IMR-90 (cell line): ENCODE data around the gene CCND3. TPM values are rescaled to one million over a fixed set of nuclear protein-coding genes. Genes with fewer than 3 reads are reported as not detected.

Source experiments
- ATAC-seq: fragments of 200-7000 bp; cut with Tn5 transposase; 2 replicates; pipeline ENCODE4 v1.9.1; 2020; ENCODE audit warnings: low read depth, mild to moderate bottlenecking, moderate library complexity
- BruUV-seq: library from RNA; stranded (reverse); fragments of 400-500 nt; replicated peaks from 2 replicates; lab custom pipeline; 2021; lab: Mats Ljungman, UMichigan
- CTCF ChIA-PET: fragments of 300-600 bp; formaldehyde crosslinking; extraction: SDS; loops from one replicate; lab custom pipeline; 2021; ENCODE audit warnings: antibody characterized with exemption; lab: Yijun Ruan, JAX
- POLR2A ChIA-PET: fragments of 300-600 bp; sonication (Branson Sonifier 250); formaldehyde crosslinking; loops from one replicate; lab custom pipeline; 2022; ENCODE audit warnings: antibody characterized with exemption; ENCODE audit not compliant: unreplicated experiment; lab: Charles Lee
- DNase-seq: peaks from one replicate; pipeline ENCODE4 v3.0.0; 2013
- H2AFZ ChIP-seq: replicated peaks from 2 replicates; pipeline ENCODE3; 2013; ENCODE audit warnings: low read length, mild to moderate bottlenecking; ENCODE audit not compliant: poor library complexity
- H2AK5ac ChIP-seq: 2 replicates; pipeline ENCODE4 v1.6.1; 2013; ENCODE audit warnings: low read depth, low read length, inconsistent platforms
- H2AK9ac ChIP-seq: replicated peaks from 2 replicates; pipeline ENCODE3; 2013; ENCODE audit warnings: mild to moderate bottlenecking, low read depth, low read length, moderate library complexity; ENCODE audit not compliant: poor library complexity
- H2BK120ac ChIP-seq: 2 replicates; pipeline ENCODE4 v1.6.1; 2013; ENCODE audit warnings: low read depth, low read length, inconsistent platforms
- H2BK15ac ChIP-seq: 3 replicates; pipeline ENCODE4 v1.6.1; 2013; ENCODE audit warnings: low read depth, low read length, inconsistent platforms
- H2BK20ac ChIP-seq: 2 replicates; pipeline ENCODE4 v1.6.1; 2013; ENCODE audit warnings: low read depth, mild to moderate bottlenecking, inconsistent platforms, low read length, moderate library complexity
- H2BK5ac ChIP-seq: 2 replicates; pipeline ENCODE4 v1.6.1; 2013; ENCODE audit warnings: mild to moderate bottlenecking, low read depth, low read length, inconsistent platforms; ENCODE audit not compliant: poor library complexity, severe bottlenecking
- H3K14ac ChIP-seq: replicated peaks from 2 replicates; pipeline ENCODE4 v1.6.1; 2013; ENCODE audit warnings: low read depth, low read length, inconsistent platforms
- H3K18ac ChIP-seq: 2 replicates; pipeline ENCODE4 v1.6.1; 2013; ENCODE audit warnings: low read depth, low read length, control low read depth
- H3K23ac ChIP-seq: 2 replicates; pipeline ENCODE4 v1.6.1; 2013; ENCODE audit warnings: low read depth, low read length, inconsistent platforms
- H3K27ac ChIP-seq: 2 replicates; pipeline ENCODE4 v1.5.1; 2013; ENCODE audit warnings: mild to moderate bottlenecking, control low read depth, low read length; ENCODE audit not compliant: insufficient read depth
- H3K27me3 ChIP-seq: 2 replicates; pipeline ENCODE4 v1.6.1; 2013; ENCODE audit warnings: low read length; ENCODE audit not compliant: control insufficient read depth, insufficient read depth
- H3K36me3 ChIP-seq: 2 replicates; pipeline ENCODE4 v1.6.1; 2013; ENCODE audit warnings: low read length, mixed read lengths; ENCODE audit not compliant: control insufficient read depth, insufficient read depth
- H3K4ac ChIP-seq: 2 replicates; pipeline ENCODE4 v1.6.1; 2013; ENCODE audit warnings: low read depth, low read length, inconsistent platforms
- H3K4me1 ChIP-seq: 2 replicates; pipeline ENCODE4 v1.6.1; 2013; ENCODE audit warnings: low read length, mixed read lengths; ENCODE audit not compliant: control insufficient read depth, insufficient read depth
- H3K4me2 ChIP-seq: 2 replicates; pipeline ENCODE4 v1.6.1; 2013; ENCODE audit warnings: low read depth, mild to moderate bottlenecking, control low read depth, low read length, moderate library complexity
- H3K4me3 ChIP-seq: 2 replicates; pipeline ENCODE4 v1.5.1; 2013; ENCODE audit warnings: low read depth, mild to moderate bottlenecking, control low read depth, low read length, moderate library complexity; ENCODE audit not compliant: insufficient read depth
- H3K56ac ChIP-seq: 2 replicates; pipeline ENCODE4 v1.6.1; 2013; ENCODE audit warnings: low read length, inconsistent platforms; ENCODE audit not compliant: insufficient read depth; ENCODE audit errors: extremely low read depth
- H3K79me1 ChIP-seq, 2 experiments: 2 replicates each; pipeline ENCODE4 v1.6.1; 2013; ENCODE audit warnings: low read length in 2 of 2, inconsistent platforms in 1 of 2, low read depth in 1 of 2
- H3K9ac ChIP-seq: 2 replicates; pipeline ENCODE4 v1.6.1; 2013; ENCODE audit warnings: low read depth, low read length, control low read depth
- H3K9me1 ChIP-seq: 2 replicates; pipeline ENCODE4 v1.6.1; 2013; ENCODE audit warnings: low read length, inconsistent platforms; ENCODE audit not compliant: insufficient read depth
- H3K9me3 ChIP-seq: 2 replicates; pipeline ENCODE4 v1.6.1; 2013; ENCODE audit warnings: low read length; ENCODE audit not compliant: control insufficient read depth, insufficient read depth
- H4K20me1 ChIP-seq: 2 replicates; pipeline ENCODE4 v1.6.1; 2013; ENCODE audit warnings: low read length, inconsistent platforms; ENCODE audit not compliant: insufficient read depth
- H4K5ac ChIP-seq: 2 replicates; pipeline ENCODE4 v1.6.1; 2013; ENCODE audit warnings: mild to moderate bottlenecking, low read depth, low read length, control low read depth
- H4K8ac ChIP-seq, 2 experiments: 2 replicates each; pipeline ENCODE4 v1.6.1; 2013; ENCODE audit warnings: low read depth in 2 of 2, low read length in 2 of 2, control low read depth in 1 of 2, inconsistent platforms in 1 of 2
- H4K91ac ChIP-seq: 2 replicates; pipeline ENCODE4 v1.6.1; 2013; ENCODE audit warnings: low read depth, low read length, inconsistent platforms; ENCODE audit not compliant: insufficient read depth
- CEBPB ChIP-seq: IDR thresholded peaks from 2 replicates; pipeline ENCODE4 v1.6.1; 2012; ENCODE audit warnings: low read depth, low read length, improper control_type of control experiment
- MXI1 ChIP-seq: IDR thresholded peaks from 2 replicates; pipeline ENCODE4 v1.6.1; 2012; ENCODE audit warnings: low read depth, mild to moderate bottlenecking, low read length, moderate library complexity, borderline replicate concordance
- WGBS, 2 experiments: methylation state at CpG; one replicate each; pipeline versions ENCODE4 v1.1.5 to v1.1.7; 2013; ENCODE audit warnings: missing lambda C conversion rate in 2 of 2; ENCODE audit not compliant: insufficient read length in 1 of 2; ENCODE audit errors: extremely low coverage in 2 of 2; 5-methylcytosine and 5-hydroxymethylcytosine counted together
- dilution Hi-C: fragments of 300-500 bp; cut with HindIII; formaldehyde crosslinking; loops from one replicate; pipeline ENCODE4 v1.14.3; 2018; ENCODE audit warnings: low sequenced_read_pairs; ENCODE audit not compliant: unreplicated experiment
- in situ Hi-C: fragments of 300-500 bp; cut with MboI; formaldehyde crosslinking; loops from 3 replicates; pipeline ENCODE4 v1.14.3; 2019; ENCODE audit warnings: low sequenced_read_pairs, inconsistent platforms, mixed read lengths
- intact Hi-C: fragments of 100-400 bp; cut with micrococcal nuclease; formaldehyde crosslinking; loops from 2 replicates; pipeline ENCODE4 v1.10.0; 2022
- polyA plus RNA-seq, 3 experiments: library from polyadenylated mRNA; depleted of rRNA; stranded (reverse); fragments of >200 nt; gene quantifications; 2 replicates each; pipeline ENCODE4 v1.2.3, GENCODE V29; 2012; ENCODE audit warnings: low replicate concordance in 1 of 3
- total RNA-seq: library from RNA; depleted of rRNA; stranded (reverse); fragments of >200 nt; gene quantifications from 2 replicates; pipeline ENCODE4 v1.2.3, GENCODE V29; 2012

The CCND3 gene
- total and polyA plus RNA-seq, 2 of the 4 experiments (the other 2 are of a cell fraction): 19.2 to 61.9 TPM

GRCh38 chr6:41934278-41935192 is 7.1 kb downstream of the CCND3 start:
- H2BK15ac ChIP-seq: no peak overlapping the region
- no peak overlapping the region for H3K4me2 ChIP-seq
- peaks cover 56% of the 10 kb centered on the region for H3K36me3 ChIP-seq
- H3K9me1 ChIP-seq: peaks cover 6% of the 10 kb centered on the region; the same call in 1 of the 2 replicates
- DNase-seq (no peak), ATAC-seq (no peak)
- ChIA-PET POLR2A (no interaction called here), CTCF (interaction anchor here (1.4 kb wide), 1 partner anchor 110 kb away, joined by 4 read pairs; no protein-coding TSS in a partner anchor)
- H4K91ac ChIP-seq: no peak overlapping the region
- H2BK120ac ChIP-seq: no peak overlapping the region
- no peaks in the 10 kb centered on the region for H3K27me3 ChIP-seq
- H2AK9ac ChIP-seq: no peak overlapping the region
- H2BK20ac ChIP-seq: no peak overlapping the region
- no peak overlapping the region for H3K4ac ChIP-seq
- no peak overlapping the region for H2AFZ ChIP-seq
- TF ChIP-seq MXI1: no peak
- no peak for TF ChIP-seq CEBPB
- H2BK5ac ChIP-seq: no peak overlapping the region
- H4K8ac ChIP-seq: no peak overlapping the region
- no peak overlapping the region for H3K14ac ChIP-seq
- no peak overlapping the region for H3K56ac ChIP-seq
- H4K5ac ChIP-seq: no peak overlapping the region
- H3K23ac ChIP-seq: no peak overlapping the region
- H3K79me1 ChIP-seq: peaks cover 19 to 62% of the 10 kb centered on the region in 2 experiments
- H3K4me3 ChIP-seq: no peak overlapping the region
- peaks cover 18% of the 10 kb centered on the region for H3K4me1 ChIP-seq
- intact Hi-C loops: loop anchor here (5.0 kb wide), 2 partner anchors 132 to 152 kb away; partner anchors contain the start of gene PRICKLE4
- H3K9ac ChIP-seq: no peak overlapping the region
- no peaks in the 10 kb centered on the region for H3K9me3 ChIP-seq
- no peak overlapping the region for H3K27ac ChIP-seq
- dilution Hi-C loops: no loop called here
- no peak overlapping the region for H3K18ac ChIP-seq
- H2AK5ac ChIP-seq: no peak overlapping the region
- BruUV-seq: no TSS peak
- peaks cover 45% of the 10 kb centered on the region for H4K20me1 ChIP-seq
- no CpG with 5 or more reads among the region's 7 CpGs for WGBS, 2 experiments
- in situ Hi-C loops: loop anchor here (5.0 to 10.0 kb wide), 3 partner anchors 87 to 150 kb away; partner anchors contain the start of genes PRICKLE4 and TOMM6
